ENCODE results near the gene FOSL1. TPM values are rescaled to one million over a fixed set of nuclear protein-coding genes. Genes with fewer than 3 reads are reported as not detected.

FOSL1 gene
- total RNA-seq, 1 donor from 2014 or later: not detected

GRCh38 chr11:65857500-65857852 is 42.7 kb downstream of the FOSL1 start:
- H3K36me3 Mint-ChIP-seq (ENCODE audit: unreplicated experiment): peaks cover under 1% of the 10 kb centered on the region
- no peak overlapping the region for H3K27ac Mint-ChIP-seq (ENCODE audit: unreplicated experiment)
- peaks cover 34% of the 10 kb centered on the region for H3K27me3 Mint-ChIP-seq (ENCODE audit: unreplicated experiment)
- H3K9me3 Mint-ChIP-seq (ENCODE audit: unreplicated experiment): peaks cover 35% of the 10 kb centered on the region
- peaks cover 16% of the 10 kb centered on the region for H3K4me1 Mint-ChIP-seq (ENCODE audit: low read depth, unreplicated experiment)
- no peak for DNase-seq
- TF ChIP-seq CTCF (IDR thresholded peaks at IDR 0.05; ENCODE audit: partially characterized antibody, unreplicated experiment): no peak
- peak overlapping the region; percentile 96 for H3K4me3 Mint-ChIP-seq (ENCODE audit: unreplicated experiment)

- Mint-ChIP-seq H3K27ac (ENCODE audit: unreplicated experiment) (peak overlapping the region; percentile 89), H3K4me3 (ENCODE audit: unreplicated experiment) (peak overlapping the region; percentile 96), H3K9me3 (ENCODE audit: unreplicated experiment) (peaks cover 38% of the 10 kb centered on the region), H3K36me3 (ENCODE audit: unreplicated experiment) (no peaks in the 10 kb centered on the region), H3K4me1 (ENCODE audit: low read depth, unreplicated experiment) (peaks cover 16% of the 10 kb centered on the region), H3K27me3 (ENCODE audit: unreplicated experiment) (peaks cover 36% of the 10 kb centered on the region)
- TF ChIP-seq CTCF (IDR thresholded peaks at IDR 0.05; ENCODE audit: partially characterized antibody, unreplicated experiment): no peak
- peak; percentile 83 for DNase-seq
These were observed 43.3 kb downstream of the FOSL1 start for GRCh38 chr11:65856689-65857499.

GRCh38 chr11:65855927-65856363 is 44.2 kb downstream of the FOSL1 start:
- TF ChIP-seq CTCF (IDR thresholded peaks at IDR 0.05; ENCODE audit: partially characterized antibody, unreplicated experiment): no peak
- H3K4me1 Mint-ChIP-seq (ENCODE audit: low read depth, unreplicated experiment): peaks cover 16% of the 10 kb centered on the region
- peak overlapping the region; percentile 89 for H3K27ac Mint-ChIP-seq (ENCODE audit: unreplicated experiment)
- H3K27me3 Mint-ChIP-seq (ENCODE audit: unreplicated experiment): peaks cover 32% of the 10 kb centered on the region
- no peaks in the 10 kb centered on the region for H3K36me3 Mint-ChIP-seq (ENCODE audit: unreplicated experiment)
- peaks cover 32% of the 10 kb centered on the region for H3K9me3 Mint-ChIP-seq (ENCODE audit: unreplicated experiment)
- H3K4me3 Mint-ChIP-seq (ENCODE audit: unreplicated experiment): peak overlapping the region; percentile 96
- DNase-seq: no peak

GRCh38 chr11:65854852-65855837 is 45.0 kb downstream of the FOSL1 start:
- H3K4me1 Mint-ChIP-seq (ENCODE audit: low read depth, unreplicated experiment): peaks cover 16% of the 10 kb centered on the region
- no peaks in the 10 kb centered on the region for H3K36me3 Mint-ChIP-seq (ENCODE audit: unreplicated experiment)
- no peak overlapping the region for H3K27ac Mint-ChIP-seq (ENCODE audit: unreplicated experiment)
- TF ChIP-seq CTCF (IDR thresholded peaks at IDR 0.05; ENCODE audit: partially characterized antibody, unreplicated experiment): no peak
- no peak for DNase-seq
- H3K9me3 Mint-ChIP-seq (ENCODE audit: unreplicated experiment): peaks cover 30% of the 10 kb centered on the region
- peak overlapping the region; percentile 96 for H3K4me3 Mint-ChIP-seq (ENCODE audit: unreplicated experiment)
- H3K27me3 Mint-ChIP-seq (ENCODE audit: unreplicated experiment): peaks cover 30% of the 10 kb centered on the region

All from glutamatergic neuron (in vitro differentiated cells).